HepG2 (cell line): ENCODE results near the gene PTPRN. TPM values are rescaled to one million over a fixed set of nuclear protein-coding genes. Genes with fewer than 3 reads are reported as not detected.

Experiments used
- ADNP ChIP-seq: sonication (generic); formaldehyde crosslinking; IDR thresholded peaks from 2 replicates; pipeline ENCODE4 v1.4.0; 2020; ENCODE audit warnings: missing genetic modification reagents
- MLLT10 ChIP-seq: sonication (generic); formaldehyde crosslinking; IDR thresholded peaks from 2 replicates; pipeline ENCODE4 v1.4.0; 2020; ENCODE audit warnings: missing genetic modification reagents
- PITX1 ChIP-seq: sonication (generic); formaldehyde crosslinking; IDR thresholded peaks from 2 replicates; pipeline ENCODE4 v1.5.1; 2020; ENCODE audit warnings: mild to moderate bottlenecking, missing genetic modification reagents
- RBM39 ChIP-seq: fragments of 200-400 bp; formaldehyde crosslinking; IDR thresholded peaks from one replicate; pipeline ENCODE4 v1.6.1; 2018; ENCODE audit warnings: antibody characterized with exemption, mild to moderate bottlenecking, low read depth, low read length; ENCODE audit not compliant: poor library complexity, severe bottlenecking
- SP4 ChIP-seq: sonication (generic); formaldehyde crosslinking; IDR thresholded peaks from 2 replicates; pipeline ENCODE4 v1.8.1; 2023; ENCODE audit warnings: mild to moderate bottlenecking, missing genetic modification reagents
- ZC3H4 ChIP-seq: sonication (generic); formaldehyde crosslinking; IDR thresholded peaks from 2 replicates; pipeline ENCODE4 v1.4.0; 2020; ENCODE audit warnings: missing genetic modification reagents, borderline replicate concordance
- ZFX ChIP-seq: sonication (generic); formaldehyde crosslinking; IDR thresholded peaks from 2 replicates; pipeline ENCODE4 v1.4.0; 2020; ENCODE audit warnings: mild to moderate bottlenecking, low read depth, missing genetic modification reagents, moderate library complexity
- ZKSCAN8 ChIP-seq: IDR thresholded peaks from 2 replicates; pipeline ENCODE4 v1.6.1; 2016; ENCODE audit warnings: borderline replicate concordance, missing genetic modification reagents, missing compliant biosample characterization
- ZNF253 ChIP-seq: sonication (generic); formaldehyde crosslinking; IDR thresholded peaks from 2 replicates; pipeline ENCODE4 v1.8.0; 2022; ENCODE audit warnings: mild to moderate bottlenecking, missing genetic modification reagents, borderline replicate concordance
- ZNF44 ChIP-seq: sonication (generic); formaldehyde crosslinking; IDR thresholded peaks from 2 replicates; pipeline ENCODE4 v1.5.1; 2020; ENCODE audit warnings: mild to moderate bottlenecking, missing genetic modification reagents
- ZNF569 ChIP-seq: sonication (generic); formaldehyde crosslinking; IDR thresholded peaks from 2 replicates; pipeline ENCODE4 v1.5.0; 2020; ENCODE audit warnings: mild to moderate bottlenecking, missing genetic modification reagents, moderate library complexity, borderline replicate concordance
- ZNF619 ChIP-seq: sonication (generic); formaldehyde crosslinking; IDR thresholded peaks from 2 replicates; pipeline ENCODE4 v1.4.0; 2020; ENCODE audit warnings: mild to moderate bottlenecking, missing genetic modification reagents
- ZNF749 ChIP-seq: sonication (generic); formaldehyde crosslinking; IDR thresholded peaks from 2 replicates; pipeline ENCODE4 v1.8.0; 2022; ENCODE audit warnings: mild to moderate bottlenecking, missing genetic modification reagents, moderate library complexity, borderline replicate concordance
- ZSCAN20 ChIP-seq: sonication (generic); formaldehyde crosslinking; IDR thresholded peaks from 2 replicates; pipeline ENCODE4 v1.4.0; 2020; ENCODE audit warnings: missing genetic modification reagents, mild to moderate bottlenecking, borderline replicate concordance
- polyA plus RNA-seq, 8 experiments: library from polyadenylated mRNA; depleted of rRNA in 3 of 8; stranded (reverse) in 7 of 8; unstranded in 1 of 8; fragments of >200 nt; fragmentation: Illumina TruSeq in 4 of 8; extraction: Trizol in 4 of 8; gene quantifications; 2 replicates each; pipeline versions ENCODE4 v1.2.1 to v1.2.3, GENCODE V29; 2011 to 2016; ENCODE audit warnings: low read depth in 4 of 8, missing spikeins in 1 of 8, mixed read lengths in 1 of 8; ENCODE audit not compliant: insufficient read depth in 1 of 8
- total RNA-seq, 5 experiments: library from RNA; depleted of rRNA; stranded (reverse); fragments of >200 nt; fragmentation: Illumina TruSeq; extraction: Trizol; gene quantifications; 2 replicates each; pipeline ENCODE4 v1.2.3, GENCODE V29; 2016; ENCODE audit warnings: low read depth in 1 of 5
- TF ChIP-seq, protein P1 (sequence below): sonication (generic); formaldehyde crosslinking; IDR thresholded peaks from 2 replicates; pipeline ENCODE4 v1.4.0; 2020; ENCODE audit warnings: low read depth, missing genetic modification reagents
- TF ChIP-seq, protein P2 (sequence below): IDR thresholded peaks from 2 replicates; pipeline ENCODE4 v1.6.1; 2016
- TF ChIP-seq, protein P3 (sequence below): sonication (generic); formaldehyde crosslinking; IDR thresholded peaks from 2 replicates; pipeline ENCODE4 v1.8.0; 2022; ENCODE audit warnings: mild to moderate bottlenecking, missing genetic modification reagents, borderline replicate concordance
- TF ChIP-seq, protein P4 (sequence below): sonication (generic); formaldehyde crosslinking; IDR thresholded peaks from 2 replicates; pipeline ENCODE4 v1.4.0; 2020; ENCODE audit warnings: missing genetic modification reagents; ENCODE audit errors: not compliant biosample characterization
- TF ChIP-seq, protein P5 (sequence below): sonication (generic); formaldehyde crosslinking; IDR thresholded peaks from 2 replicates; pipeline ENCODE4 v1.8.0; 2022; ENCODE audit warnings: mild to moderate bottlenecking, missing genetic modification reagents

The PTPRN gene
- total and polyA plus RNA-seq, 2 of the 13 experiments (the other 11 are each of a cell fraction or from before 2014, with no cell fraction given): 0.26 TPM; not detected in 1

DNA sequence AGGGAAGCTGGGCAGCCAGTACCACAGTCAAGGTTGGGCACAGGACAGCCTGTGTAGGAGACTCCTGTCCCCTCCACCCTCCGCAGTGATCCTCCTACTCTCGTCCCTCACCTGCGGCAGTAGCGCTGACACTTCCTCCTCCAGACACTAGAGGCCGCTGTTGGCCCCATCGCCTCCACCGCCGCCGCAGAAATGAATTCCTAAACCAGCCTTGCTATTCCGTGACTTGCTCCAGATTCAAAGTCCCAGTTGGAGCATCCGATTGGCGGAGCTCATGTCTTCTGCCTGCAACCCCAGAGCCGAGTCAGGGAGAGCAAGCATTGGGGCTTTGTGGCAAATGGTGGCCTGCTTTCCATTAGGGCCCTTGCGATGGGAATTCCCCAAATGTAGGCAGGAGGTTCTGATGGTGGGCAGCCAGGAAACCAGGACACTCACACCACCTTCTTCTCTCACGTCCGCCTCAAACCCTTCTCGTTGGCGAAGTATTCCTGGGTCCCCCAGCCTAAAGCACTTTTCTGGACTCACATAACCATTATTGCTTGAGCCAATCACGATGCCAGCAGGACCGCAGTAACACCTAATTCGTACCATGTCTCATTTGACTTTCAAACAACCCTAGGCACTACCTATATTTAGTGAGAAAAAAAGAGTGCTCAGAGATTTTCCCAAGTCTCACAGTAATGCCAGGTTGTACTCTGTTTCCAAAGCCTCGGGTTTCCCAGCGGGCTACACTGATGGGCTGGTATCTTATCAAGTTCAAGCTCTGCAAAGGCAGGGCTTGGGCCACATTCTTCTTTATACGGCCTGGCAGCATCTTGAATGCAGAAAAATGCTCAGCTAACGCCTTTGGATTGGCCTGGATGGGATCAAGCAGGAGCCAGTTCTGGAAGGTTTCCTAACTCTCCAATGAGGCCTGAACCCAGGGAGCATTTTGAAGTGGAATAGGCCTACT lies 31.2 kb downstream of the PTPRN start (continued):
- TF ChIP-seq ZKSCAN8 (peak; percentile 26; the same call in 1 of the 2 replicates), MLLT10 (no peak), SP4 (CRISPR knock-in tag) (no peak; the same call in 1 of the 2 replicates), ADNP (no peak), RBM39 (no peak), ZSCAN20 (CRISPR knock-in tag) (no peak), ZNF619 (no peak), ZNF569 (no peak), PITX1 (no peak), ZC3H4 (no peak), ZNF253 (CRISPR knock-in tag) (no peak), ZFX (CRISPR knock-in tag) (peak; percentile 45; the same call in 1 of the 2 replicates), ZNF749 (CRISPR knock-in tag) (no peak), ZNF44 (CRISPR knock-in tag) (no peak)
- TF ChIP-seq, protein P1, sequence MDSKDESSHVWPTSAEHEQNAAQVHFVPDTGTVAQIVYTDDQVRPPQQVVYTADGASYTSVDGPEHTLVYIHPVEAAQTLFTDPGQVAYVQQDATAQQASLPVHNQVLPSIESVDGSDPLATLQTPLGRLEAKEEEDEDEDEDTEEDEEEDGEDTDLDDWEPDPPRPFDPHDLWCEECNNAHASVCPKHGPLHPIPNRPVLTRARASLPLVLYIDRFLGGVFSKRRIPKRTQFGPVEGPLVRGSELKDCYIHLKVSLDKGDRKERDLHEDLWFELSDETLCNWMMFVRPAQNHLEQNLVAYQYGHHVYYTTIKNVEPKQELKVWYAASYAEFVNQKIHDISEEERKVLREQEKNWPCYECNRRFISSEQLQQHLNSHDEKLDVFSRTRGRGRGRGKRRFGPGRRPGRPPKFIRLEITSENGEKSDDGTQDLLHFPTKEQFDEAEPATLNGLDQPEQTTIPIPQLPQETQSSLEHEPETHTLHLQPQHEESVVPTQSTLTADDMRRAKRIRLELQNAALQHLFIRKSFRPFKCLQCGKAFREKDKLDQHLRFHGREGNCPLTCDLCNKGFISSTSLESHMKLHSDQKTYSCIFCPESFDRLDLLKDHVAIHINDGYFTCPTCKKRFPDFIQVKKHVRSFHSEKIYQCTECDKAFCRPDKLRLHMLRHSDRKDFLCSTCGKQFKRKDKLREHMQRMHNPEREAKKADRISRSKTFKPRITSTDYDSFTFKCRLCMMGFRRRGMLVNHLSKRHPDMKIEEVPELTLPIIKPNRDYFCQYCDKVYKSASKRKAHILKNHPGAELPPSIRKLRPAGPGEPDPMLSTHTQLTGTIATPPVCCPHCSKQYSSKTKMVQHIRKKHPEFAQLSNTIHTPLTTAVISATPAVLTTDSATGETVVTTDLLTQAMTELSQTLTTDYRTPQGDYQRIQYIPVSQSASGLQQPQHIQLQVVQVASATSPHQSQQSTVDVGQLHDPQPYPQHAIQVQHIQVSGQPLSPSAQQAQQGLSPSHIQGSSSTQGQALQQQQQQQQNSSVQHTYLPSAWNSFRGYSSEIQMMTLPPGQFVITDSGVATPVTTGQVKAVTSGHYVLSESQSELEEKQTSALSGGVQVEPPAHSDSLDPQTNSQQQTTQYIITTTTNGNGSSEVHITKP (CRISPR knock-in tag): no peak
- TF ChIP-seq, protein P2, sequence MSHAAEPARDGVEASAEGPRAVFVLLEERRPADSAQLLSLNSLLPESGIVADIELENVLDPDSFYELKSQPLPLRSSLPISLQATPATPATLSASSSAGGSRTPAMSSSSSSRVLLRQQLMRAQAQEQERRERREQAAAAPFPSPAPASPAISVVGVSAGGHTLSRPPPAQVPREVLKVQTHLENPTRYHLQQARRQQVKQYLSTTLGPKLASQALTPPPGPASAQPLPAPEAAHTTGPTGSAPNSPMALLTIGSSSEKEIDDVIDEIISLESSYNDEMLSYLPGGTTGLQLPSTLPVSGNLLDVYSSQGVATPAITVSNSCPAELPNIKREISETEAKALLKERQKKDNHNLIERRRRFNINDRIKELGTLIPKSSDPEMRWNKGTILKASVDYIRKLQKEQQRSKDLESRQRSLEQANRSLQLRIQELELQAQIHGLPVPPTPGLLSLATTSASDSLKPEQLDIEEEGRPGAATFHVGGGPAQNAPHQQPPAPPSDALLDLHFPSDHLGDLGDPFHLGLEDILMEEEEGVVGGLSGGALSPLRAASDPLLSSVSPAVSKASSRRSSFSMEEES (CRISPR knock-in tag): no peak
- TF ChIP-seq, protein P3, sequence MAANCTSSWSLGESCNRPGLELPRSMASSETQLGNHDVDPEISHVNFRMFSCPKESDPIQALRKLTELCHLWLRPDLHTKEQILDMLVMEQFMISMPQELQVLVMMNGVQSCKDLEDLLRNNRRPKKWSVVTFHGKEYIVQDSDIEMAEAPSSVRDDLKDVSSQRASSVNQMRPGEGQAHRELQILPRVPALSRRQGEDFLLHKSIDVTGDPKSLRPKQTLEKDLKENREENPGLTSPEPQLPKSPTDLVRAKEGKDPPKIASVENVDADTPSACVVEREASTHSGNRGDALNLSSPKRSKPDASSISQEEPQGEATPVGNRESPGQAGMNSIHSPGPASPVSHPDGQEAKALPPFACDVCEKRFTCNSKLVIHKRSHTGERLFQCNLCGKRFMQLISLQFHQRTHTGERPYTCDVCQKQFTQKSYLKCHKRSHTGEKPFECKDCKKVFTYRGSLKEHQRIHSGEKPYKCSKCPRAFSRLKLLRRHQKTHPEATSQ: no peak
- TF ChIP-seq, protein P4, sequence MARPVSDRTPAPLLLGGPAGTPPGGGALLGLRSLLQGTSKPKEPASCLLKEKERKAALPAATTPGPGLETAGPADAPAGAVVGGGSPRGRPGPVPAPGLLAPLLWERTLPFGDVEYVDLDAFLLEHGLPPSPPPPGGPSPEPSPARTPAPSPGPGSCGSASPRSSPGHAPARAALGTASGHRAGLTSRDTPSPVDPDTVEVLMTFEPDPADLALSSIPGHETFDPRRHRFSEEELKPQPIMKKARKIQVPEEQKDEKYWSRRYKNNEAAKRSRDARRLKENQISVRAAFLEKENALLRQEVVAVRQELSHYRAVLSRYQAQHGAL (CRISPR knock-in tag): no peak
- TF ChIP-seq, protein P5, sequence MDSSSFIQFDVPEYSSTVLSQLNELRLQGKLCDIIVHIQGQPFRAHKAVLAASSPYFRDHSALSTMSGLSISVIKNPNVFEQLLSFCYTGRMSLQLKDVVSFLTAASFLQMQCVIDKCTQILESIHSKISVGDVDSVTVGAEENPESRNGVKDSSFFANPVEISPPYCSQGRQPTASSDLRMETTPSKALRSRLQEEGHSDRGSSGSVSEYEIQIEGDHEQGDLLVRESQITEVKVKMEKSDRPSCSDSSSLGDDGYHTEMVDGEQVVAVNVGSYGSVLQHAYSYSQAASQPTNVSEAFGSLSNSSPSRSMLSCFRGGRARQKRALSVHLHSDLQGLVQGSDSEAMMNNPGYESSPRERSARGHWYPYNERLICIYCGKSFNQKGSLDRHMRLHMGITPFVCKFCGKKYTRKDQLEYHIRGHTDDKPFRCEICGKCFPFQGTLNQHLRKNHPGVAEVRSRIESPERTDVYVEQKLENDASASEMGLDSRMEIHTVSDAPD (CRISPR knock-in tag): no peak
